ENCODE measurements around the gene DYNLT4. TPM values are rescaled to one million over a fixed set of nuclear protein-coding genes. Genes with fewer than 3 reads are reported as not detected.

DYNLT4 gene
- total and polyA plus RNA-seq, 2 donors (not counting 3 experiments of a cell fraction or from before 2014, with no cell fraction given) = 0.46 to 0.62 TPM

DNA sequence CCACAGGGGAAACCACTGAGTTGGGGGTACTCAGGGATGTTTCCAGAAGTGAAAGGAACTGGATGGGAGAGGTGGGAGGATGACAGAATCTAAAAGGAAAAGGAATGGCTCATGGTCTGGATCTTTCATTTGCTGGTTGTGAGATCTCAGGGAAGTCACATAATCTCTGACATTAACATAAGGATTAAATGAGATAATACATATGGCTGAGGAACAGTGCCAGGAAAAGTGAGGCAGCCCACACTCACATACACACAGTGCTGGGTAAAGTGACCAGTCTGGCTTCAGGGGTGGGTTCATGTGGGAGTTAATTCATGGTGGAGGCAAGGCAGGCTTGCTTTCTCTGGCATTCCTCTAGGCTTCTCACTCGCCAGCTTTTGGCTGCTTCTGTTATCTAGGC is 39.8 kb upstream of the DYNLT4 start:
- Histone ChIP-seq H3K9me1 (replicated peaks; ENCODE audit: control insufficient read depth, extremely low read depth, insufficient read depth, low read length) (no peaks in the 10 kb centered on the region), H3K4me2 (ENCODE audit: insufficient read depth, low read length) (no peak overlapping the region), H3K4me1 (ENCODE audit: control insufficient read depth, extremely low read depth, insufficient read depth, low read length) (no peaks in the 10 kb centered on the region), H3K36me3 (ENCODE audit: control insufficient read depth in 2 of 2, extremely low read depth in 1 of 2, insufficient read depth in 2 of 2, low read length in 2 of 2) (peaks cover 0 to 3% of the 10 kb centered on the region in 2 experiments), H3K27me3 (ENCODE audit: control insufficient read depth in 2 of 2, insufficient read depth in 2 of 2, low read length in 2 of 2) (no peaks in the 10 kb centered on the region), H3K9ac (replicated peaks; ENCODE audit: extremely low read depth, insufficient read depth, low read length) (no peak overlapping the region), H3K4me3 (replicated peaks in 1 of 3; ENCODE audit: insufficient read depth in 1 of 3, low read depth in 1 of 3, low read length in 3 of 3) (no peak overlapping the region), H4K20me1 (replicated peaks; ENCODE audit: control insufficient read depth, extremely low read depth, insufficient read depth, low read length) (no peaks in the 10 kb centered on the region), H3K9me3 (replicated peaks; ENCODE audit: control insufficient read depth, insufficient read depth, low read length) (no peaks in the 10 kb centered on the region), H3K79me2 (ENCODE audit: control insufficient read depth, insufficient read depth, low read length) (no peaks in the 10 kb centered on the region), H3K27ac (ENCODE audit: insufficient read depth, low read depth, low read length) (no peak overlapping the region), H2AFZ (ENCODE audit: low read depth, low read length) (no peak overlapping the region)
- dilution Hi-C loops (cut with MboI; ENCODE audit: extremely low pct_ligation_motif_present, low sequenced_read_pairs) = no loop called here
- no peak for DNase-seq (ENCODE audit: low read depth, low spot score)
- CTCF ChIA-PET = interaction anchor here (2.6 kb wide), 1 partner anchor 78 kb away, joined by 7 read pairs; no protein-coding TSS in a partner anchor
- intact Hi-C loops (cut with micrococcal nuclease) = no loop called here
- no peak for TF ChIP-seq POLR2A (IDR thresholded peaks at IDR 0.05; ENCODE audit: low read depth, low read length)
- TF ChIP-seq MYC (IDR thresholded peaks at IDR 0.05; ENCODE audit: low read depth, low read length) = no peak
- TF ChIP-seq, protein P1, sequence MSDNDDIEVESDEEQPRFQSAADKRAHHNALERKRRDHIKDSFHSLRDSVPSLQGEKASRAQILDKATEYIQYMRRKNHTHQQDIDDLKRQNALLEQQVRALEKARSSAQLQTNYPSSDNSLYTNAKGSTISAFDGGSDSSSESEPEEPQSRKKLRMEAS (IDR thresholded peaks at IDR 0.05; ENCODE audit: insufficient read depth, insufficient read length) = no peak
- no peak for TF ChIP-seq GATA2 (IDR thresholded peaks at IDR 0.05; ENCODE audit: insufficient read depth, insufficient read length, low read depth, low read length)
- POLR2A ChIA-PET = no interaction called here
- no TSS peak for BruUV-seq (replicated peaks)
- FAIRE-seq = no peak

DNA sequence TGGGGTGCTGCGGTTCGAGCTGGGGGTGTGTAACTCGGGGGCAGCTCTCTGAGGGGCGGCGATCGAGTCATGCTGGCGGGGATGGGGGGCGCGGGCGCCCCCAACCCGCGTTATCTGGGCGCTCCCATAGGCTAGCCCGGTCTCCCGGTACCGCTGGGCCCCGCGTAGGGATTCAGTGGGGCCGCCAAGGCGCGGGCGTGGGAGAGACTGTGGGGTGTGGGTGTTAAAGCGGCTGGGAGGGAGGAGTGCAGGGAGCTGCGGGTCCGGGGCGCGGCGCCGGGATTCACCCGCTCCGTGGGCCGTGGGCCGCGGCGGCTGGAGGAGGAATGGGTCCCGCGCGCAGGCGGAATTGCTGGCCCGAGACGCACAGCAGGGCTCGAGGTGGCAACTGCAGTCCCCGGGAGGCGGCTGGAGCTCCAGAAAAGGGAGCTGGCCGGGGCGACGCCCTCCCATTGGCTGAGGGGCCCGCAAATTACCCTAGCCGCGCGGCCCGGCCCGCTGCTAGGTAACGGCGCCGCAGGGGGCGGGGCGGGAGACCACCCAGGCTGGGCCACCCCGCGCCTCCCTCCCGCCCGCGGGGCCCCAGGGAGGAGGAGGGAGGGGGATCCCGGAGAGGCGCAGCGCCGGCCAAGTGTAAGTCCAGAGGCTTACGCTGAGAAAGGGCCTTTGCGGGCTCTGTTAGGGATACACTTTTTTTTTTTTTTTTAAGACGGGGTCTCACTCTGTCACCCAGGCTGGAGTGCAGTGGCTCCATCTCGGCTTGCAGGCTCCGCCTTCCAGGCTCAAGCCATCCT is 35.9 kb upstream of the DYNLT4 start, which contains the start of gene PTCH2:
Gene PTCH2 (minus strand): TSS at position 392 of the 794 bp plus-strand sequence. CDS start 321 bp downstream, at position 71.
- DNase-seq (ENCODE audit: low read depth, low spot score) (peak; percentile 68), FAIRE-seq (peak; percentile 81)
- ChIA-PET POLR2A (interaction anchor here (0.8 to 1.4 kb wide), 3 partner anchors 24 to 121 kb away, joined by 3 read pairs; partner anchors contain the start of gene RPS8), CTCF (interaction anchor here (0.6 to 1.3 kb wide), 7 partner anchors 50 to 488 kb away, joined by 3 to 6 read pairs (median 3); partner anchors contain the start of genes EIF2B3, HECTD3 and UROD)
- Histone ChIP-seq H4K20me1 (replicated peaks; ENCODE audit: control insufficient read depth, extremely low read depth, insufficient read depth, low read length) (no peaks in the 10 kb centered on the region), H3K4me2 (ENCODE audit: insufficient read depth, low read length) (peak within 1 kb of the TSS; percentile 56), H3K9ac (replicated peaks; ENCODE audit: extremely low read depth, insufficient read depth, low read length) (peak within 1 kb of the TSS; percentile 32), H3K9me1 (replicated peaks; ENCODE audit: control insufficient read depth, extremely low read depth, insufficient read depth, low read length) (no peaks in the 10 kb centered on the region), H3K27me3 (ENCODE audit: control insufficient read depth in 2 of 2, insufficient read depth in 2 of 2, low read length in 2 of 2) (no peaks in the 10 kb centered on the region), H3K36me3 (ENCODE audit: control insufficient read depth in 2 of 2, extremely low read depth in 1 of 2, insufficient read depth in 2 of 2, low read length in 2 of 2) (no peaks in the 10 kb centered on the region), H3K27ac (ENCODE audit: insufficient read depth, low read depth, low read length) (no peak within 1 kb of the TSS), H3K79me2 (ENCODE audit: control insufficient read depth, insufficient read depth, low read length) (no peaks in the 10 kb centered on the region), H2AFZ (ENCODE audit: low read depth, low read length) (peak within 1 kb of the TSS; percentile 49), H3K9me3 (replicated peaks; ENCODE audit: control insufficient read depth, insufficient read depth, low read length) (no peaks in the 10 kb centered on the region), H3K4me1 (ENCODE audit: control insufficient read depth, extremely low read depth, insufficient read depth, low read length) (no peaks in the 10 kb centered on the region), H3K4me3 (replicated peaks in 1 of 3; ENCODE audit: insufficient read depth in 1 of 3, low read depth in 1 of 3, low read length in 3 of 3) (peak within 1 kb of the TSS; percentile 30 to 53 (median 48))
- intact Hi-C loops (cut with micrococcal nuclease) = loop anchor here (5.0 kb wide), 1 partner anchor 79 kb away; no protein-coding TSS in a partner anchor
- dilution Hi-C loops (cut with MboI; ENCODE audit: extremely low pct_ligation_motif_present, low sequenced_read_pairs) = no loop called here
- TF ChIP-seq POLR2AphosphoS5 (IDR thresholded peaks at IDR 0.05; ENCODE audit: insufficient read depth, low read depth, low read length) = peak; percentile 20
- TF ChIP-seq, protein P2, sequence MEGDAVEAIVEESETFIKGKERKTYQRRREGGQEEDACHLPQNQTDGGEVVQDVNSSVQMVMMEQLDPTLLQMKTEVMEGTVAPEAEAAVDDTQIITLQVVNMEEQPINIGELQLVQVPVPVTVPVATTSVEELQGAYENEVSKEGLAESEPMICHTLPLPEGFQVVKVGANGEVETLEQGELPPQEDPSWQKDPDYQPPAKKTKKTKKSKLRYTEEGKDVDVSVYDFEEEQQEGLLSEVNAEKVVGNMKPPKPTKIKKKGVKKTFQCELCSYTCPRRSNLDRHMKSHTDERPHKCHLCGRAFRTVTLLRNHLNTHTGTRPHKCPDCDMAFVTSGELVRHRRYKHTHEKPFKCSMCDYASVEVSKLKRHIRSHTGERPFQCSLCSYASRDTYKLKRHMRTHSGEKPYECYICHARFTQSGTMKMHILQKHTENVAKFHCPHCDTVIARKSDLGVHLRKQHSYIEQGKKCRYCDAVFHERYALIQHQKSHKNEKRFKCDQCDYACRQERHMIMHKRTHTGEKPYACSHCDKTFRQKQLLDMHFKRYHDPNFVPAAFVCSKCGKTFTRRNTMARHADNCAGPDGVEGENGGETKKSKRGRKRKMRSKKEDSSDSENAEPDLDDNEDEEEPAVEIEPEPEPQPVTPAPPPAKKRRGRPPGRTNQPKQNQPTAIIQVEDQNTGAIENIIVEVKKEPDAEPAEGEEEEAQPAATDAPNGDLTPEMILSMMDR (IDR thresholded peaks at IDR 0.05; ENCODE audit: extremely low read depth in 1 of 2, insufficient read depth in 1 of 2, low read depth in 1 of 2, low read length in 2 of 2) = no peak
- BruUV-seq (replicated peaks) = no TSS peak
